Mesodermal cell (in vitro differentiated cells): ENCODE measurements around the gene SEH1L.
"Not testable (repeated sequence)": the region's sequence is repeated elsewhere in the genome, so short reads cannot be mapped to it uniquely, and the experiment has no call there.

ENCODE experiments used
- H3K27ac ChIP-seq: 2 replicates; pipeline ENCODE4 v1.7.0; 2013; ENCODE audit warnings: mild to moderate bottlenecking, low read depth, low read length, moderate library complexity; ENCODE audit not compliant: severe bottlenecking
- H3K36me3 ChIP-seq: 2 replicates; pipeline ENCODE4 v1.7.1; 2013; ENCODE audit warnings: mild to moderate bottlenecking, low read length, moderate library complexity; ENCODE audit not compliant: control insufficient read depth, insufficient read depth
- H3K4me1 ChIP-seq: one replicate; pipeline ENCODE4 v1.7.1; 2013; ENCODE audit warnings: mild to moderate bottlenecking, low read length; ENCODE audit not compliant: insufficient read depth, control insufficient read depth, poor library complexity, severe bottlenecking
- H3K4me3 ChIP-seq: 2 replicates; pipeline ENCODE4 v1.7.0; 2013; ENCODE audit warnings: low read length, control low read depth, mild to moderate bottlenecking; ENCODE audit not compliant: insufficient read depth, poor library complexity, severe bottlenecking; ENCODE audit errors: extremely low read depth
- H3K9me3 ChIP-seq: 2 replicates; pipeline ENCODE4 v1.7.1; 2013; ENCODE audit warnings: mild to moderate bottlenecking, low read length, moderate library complexity; ENCODE audit not compliant: control insufficient read depth
- WGBS, 2 experiments: methylation state at CpG; one replicate each; pipeline ENCODE4 v1.1.5; 2013; ENCODE audit warnings: missing lambda C conversion rate in 2 of 2; ENCODE audit not compliant: insufficient coverage in 2 of 2; 5-methylcytosine and 5-hydroxymethylcytosine counted together

The SEH1L gene

GRCh38 chr18:12975488-12975887 is 27.7 kb downstream of the SEH1L start:
- Histone ChIP-seq H3K4me1 (peaks cover 3% of the 10 kb centered on the region), H3K9me3 (no peaks in the 10 kb centered on the region), H3K36me3 (peaks cover 80% of the 10 kb centered on the region), H3K27ac (no peak overlapping the region), H3K4me3 (no peak overlapping the region)
- 96 to 98% methylated on average over 6 of the region's 6 CpGs for WGBS, 2 experiments

- WGBS, 2 experiments: 91 to 92% methylated on average over 9 to 12 of the region's 12 CpGs
- peaks cover 3% of the 10 kb centered on the region for H3K4me1 ChIP-seq
- peaks cover 73% of the 10 kb centered on the region for H3K36me3 ChIP-seq
- no peaks in the 10 kb centered on the region for H3K9me3 ChIP-seq
- H3K27ac ChIP-seq: no peak overlapping the region
- no peak overlapping the region for H3K4me3 ChIP-seq
These were observed 28.5 kb downstream of the SEH1L start for GRCh38 chr18:12976305-12976704.

- H3K9me3 ChIP-seq, H3K27ac ChIP-seq, H3K4me1 ChIP-seq, H3K4me3 ChIP-seq: not testable (repeated sequence)
- WGBS, 2 experiments: no CpG with 5 or more reads among the region's 34 CpGs
- peaks cover 55% of the 10 kb centered on the region for H3K36me3 ChIP-seq
These were observed 32.3 kb downstream of the SEH1L start for GRCh38 chr18:12980065-12980464.

GRCh38 chr18:12989397-12990122 is 41.7 kb downstream of the SEH1L start:
- Histone ChIP-seq H3K36me3 (peaks cover 12% of the 10 kb centered on the region), H3K4me1 (peaks cover 7% of the 10 kb centered on the region), H3K4me3 (peak overlapping the region; percentile 72), H3K27ac (no peak overlapping the region), H3K9me3 (no peaks in the 10 kb centered on the region)
- WGBS, 2 experiments: 88 to 89% methylated on average over 5 to 7 of the region's 8 CpGs

GRCh38 chr18:12990123-12990475 is 42.3 kb downstream of the SEH1L start:
- Histone ChIP-seq H3K27ac (peak overlapping the region; percentile 82), H3K4me1 (peaks cover 7% of the 10 kb centered on the region), H3K4me3 (peak overlapping the region; percentile 72), H3K36me3 (peaks cover 13% of the 10 kb centered on the region), H3K9me3 (no peaks in the 10 kb centered on the region)
- WGBS, 2 experiments: 76 to 80% methylated on average over 2 of the region's 2 CpGs

- Histone ChIP-seq H3K9me3 (no peaks in the 10 kb centered on the region), H3K4me3 (peak overlapping the region; percentile 72), H3K36me3 (peaks cover 15% of the 10 kb centered on the region), H3K4me1 (peaks cover 7% of the 10 kb centered on the region), H3K27ac (peak overlapping the region; percentile 82)
- 7 to 10% methylated on average over 9 to 11 of the region's 11 CpGs for WGBS, 2 experiments
These were observed 42.8 kb downstream of the SEH1L start for GRCh38 chr18:12990641-12990966.

GRCh38 chr18:12990967-12991820 is 43.4 kb downstream of the SEH1L start, which contains the start of gene CEP192:
Gene CEP192, plus strand, starts transcription at chr18:12991362. Its CDS starts 8,063 bp downstream, at chr18:12999425.
- 0% methylated on average over 50 to 53 of the region's 73 CpGs for WGBS, 2 experiments
- Histone ChIP-seq H3K4me3 (peak within 1 kb of the TSS; percentile 72), H3K9me3 (no peaks in the 10 kb centered on the region), H3K4me1 (peaks cover 7% of the 10 kb centered on the region), H3K27ac (peak within 1 kb of the TSS; percentile 89), H3K36me3 (peaks cover 17% of the 10 kb centered on the region)

GRCh38 chr18:12991821-12992179 is 44.0 kb downstream of the SEH1L start:
- Histone ChIP-seq H3K4me3 (peak overlapping the region; percentile 72), H3K36me3 (peaks cover 16% of the 10 kb centered on the region), H3K4me1 (peaks cover 7% of the 10 kb centered on the region), H3K27ac (peak overlapping the region; percentile 89), H3K9me3 (no peaks in the 10 kb centered on the region)
- 0% methylated on average over 2 of the region's 7 CpGs; no CpG with 5 or more reads in 1 of the 2 experiments for WGBS, 2 experiments

- Histone ChIP-seq H3K4me1 (peaks cover 7% of the 10 kb centered on the region), H3K4me3 (no peak overlapping the region), H3K27ac (no peak overlapping the region), H3K36me3 (peaks cover 14% of the 10 kb centered on the region), H3K9me3 (no peaks in the 10 kb centered on the region)
- WGBS, 2 experiments: 56 to 100% methylated on average over 1 of the region's 2 CpGs
These were observed 45.6 kb downstream of the SEH1L start for GRCh38 chr18:12993439-12993838.

- no peaks in the 10 kb centered on the region for H3K9me3 ChIP-seq
- WGBS, 2 experiments: no CpG with 5 or more reads among the region's 2 CpGs
- no peak overlapping the region for H3K27ac ChIP-seq
- no peaks in the 10 kb centered on the region for H3K4me1 ChIP-seq
- H3K4me3 ChIP-seq: no peak overlapping the region
- peaks cover 15% of the 10 kb centered on the region for H3K36me3 ChIP-seq
These were observed 47.6 kb downstream of the SEH1L start for GRCh38 chr18:12995424-12995823.
